NCI-H82 treated with DMSO at 0.1 percent for 48 hours (cell line): ENCODE data around the gene HK3.

ENCODE experiments used
- DNase-seq: peaks from one replicate; lab custom pipeline; 2025; ENCODE audit not compliant: unreplicated experiment; lab: John Stamatoyannopoulos, UW

HK3 gene, protein sequence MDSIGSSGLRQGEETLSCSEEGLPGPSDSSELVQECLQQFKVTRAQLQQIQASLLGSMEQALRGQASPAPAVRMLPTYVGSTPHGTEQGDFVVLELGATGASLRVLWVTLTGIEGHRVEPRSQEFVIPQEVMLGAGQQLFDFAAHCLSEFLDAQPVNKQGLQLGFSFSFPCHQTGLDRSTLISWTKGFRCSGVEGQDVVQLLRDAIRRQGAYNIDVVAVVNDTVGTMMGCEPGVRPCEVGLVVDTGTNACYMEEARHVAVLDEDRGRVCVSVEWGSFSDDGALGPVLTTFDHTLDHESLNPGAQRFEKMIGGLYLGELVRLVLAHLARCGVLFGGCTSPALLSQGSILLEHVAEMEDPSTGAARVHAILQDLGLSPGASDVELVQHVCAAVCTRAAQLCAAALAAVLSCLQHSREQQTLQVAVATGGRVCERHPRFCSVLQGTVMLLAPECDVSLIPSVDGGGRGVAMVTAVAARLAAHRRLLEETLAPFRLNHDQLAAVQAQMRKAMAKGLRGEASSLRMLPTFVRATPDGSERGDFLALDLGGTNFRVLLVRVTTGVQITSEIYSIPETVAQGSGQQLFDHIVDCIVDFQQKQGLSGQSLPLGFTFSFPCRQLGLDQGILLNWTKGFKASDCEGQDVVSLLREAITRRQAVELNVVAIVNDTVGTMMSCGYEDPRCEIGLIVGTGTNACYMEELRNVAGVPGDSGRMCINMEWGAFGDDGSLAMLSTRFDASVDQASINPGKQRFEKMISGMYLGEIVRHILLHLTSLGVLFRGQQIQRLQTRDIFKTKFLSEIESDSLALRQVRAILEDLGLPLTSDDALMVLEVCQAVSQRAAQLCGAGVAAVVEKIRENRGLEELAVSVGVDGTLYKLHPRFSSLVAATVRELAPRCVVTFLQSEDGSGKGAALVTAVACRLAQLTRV

GRCh38 chr5:176899296-176899891, at the start of gene HK3:
TSS of gene HK3 (minus strand) at chr5:176899346. CDS start at chr5:176896159, 3,187 bp downstream.
- DNase-seq, result no peak

GRCh38 chr5:176948458-176948857, 49.3 kb upstream of the HK3 start:
- DNase-seq, result no peak

GRCh38 chr5:176947847-176948246, 48.7 kb upstream of the HK3 start:
- DNase-seq, result no peak

DNA sequence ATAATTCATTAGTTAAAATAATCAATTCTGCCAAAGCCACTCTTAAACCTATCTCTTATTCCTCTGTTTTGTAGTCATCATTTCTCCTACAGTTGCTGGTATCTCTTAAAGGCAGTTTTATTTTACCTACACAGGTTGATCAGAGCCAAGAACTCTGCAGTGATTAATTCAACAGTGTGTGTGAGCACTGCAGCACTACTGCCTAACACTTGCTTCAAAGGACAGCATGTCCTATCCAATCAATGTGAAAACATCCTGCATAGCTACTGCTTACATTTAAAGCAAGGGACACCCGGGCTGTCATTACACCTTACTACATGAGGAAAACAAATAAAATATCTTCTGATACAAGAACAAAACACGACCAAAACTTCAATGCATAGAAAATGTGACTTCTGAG, 45.1 kb upstream of the HK3 start:
- no peak for DNase-seq

DNA sequence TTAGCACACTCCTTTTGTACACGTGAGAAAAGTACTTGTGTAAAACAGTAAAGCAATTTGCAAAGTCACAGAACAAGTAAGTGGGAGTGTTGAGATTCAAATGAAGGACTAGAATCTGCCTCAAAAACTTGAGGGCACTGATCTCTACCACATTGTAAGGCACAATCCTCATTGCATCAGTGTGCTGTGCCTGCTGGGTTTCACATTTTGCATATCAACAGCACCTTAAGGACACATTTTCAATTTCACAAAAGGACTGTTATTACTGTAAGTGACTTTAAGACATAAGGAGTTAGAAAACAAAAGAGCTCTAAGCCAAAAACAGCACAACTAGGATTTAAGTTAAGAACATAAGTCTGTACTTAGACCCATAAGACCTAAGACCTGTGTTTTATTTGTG, 44.7 kb upstream of the HK3 start:
- no peak for DNase-seq

GRCh38 chr5:176941951-176942350, 42.8 kb upstream of the HK3 start:
- DNase-seq, result no peak

- no peak for DNase-seq
These were observed 39.3 kb upstream of the HK3 start for GRCh38 chr5:176938472-176938871.

DNA sequence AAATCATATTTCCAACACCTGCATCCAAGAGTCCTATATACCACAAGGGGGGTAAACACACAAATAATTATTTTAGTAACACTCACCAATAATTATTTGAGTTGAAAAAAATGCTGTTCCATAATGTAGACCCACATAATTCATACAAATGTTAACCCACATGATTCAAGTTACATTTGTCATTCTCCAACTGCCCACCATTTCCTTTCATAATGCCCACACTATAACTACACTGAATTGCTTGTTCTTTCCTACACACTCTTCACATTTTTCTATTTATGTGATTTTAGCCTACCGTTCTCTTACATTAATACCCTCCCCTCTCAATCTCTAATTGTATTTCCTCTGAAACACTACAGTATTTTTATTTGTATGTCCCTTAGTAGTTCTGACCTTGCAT, 35.9 kb upstream of the HK3 start:
- no peak for DNase-seq

DNA sequence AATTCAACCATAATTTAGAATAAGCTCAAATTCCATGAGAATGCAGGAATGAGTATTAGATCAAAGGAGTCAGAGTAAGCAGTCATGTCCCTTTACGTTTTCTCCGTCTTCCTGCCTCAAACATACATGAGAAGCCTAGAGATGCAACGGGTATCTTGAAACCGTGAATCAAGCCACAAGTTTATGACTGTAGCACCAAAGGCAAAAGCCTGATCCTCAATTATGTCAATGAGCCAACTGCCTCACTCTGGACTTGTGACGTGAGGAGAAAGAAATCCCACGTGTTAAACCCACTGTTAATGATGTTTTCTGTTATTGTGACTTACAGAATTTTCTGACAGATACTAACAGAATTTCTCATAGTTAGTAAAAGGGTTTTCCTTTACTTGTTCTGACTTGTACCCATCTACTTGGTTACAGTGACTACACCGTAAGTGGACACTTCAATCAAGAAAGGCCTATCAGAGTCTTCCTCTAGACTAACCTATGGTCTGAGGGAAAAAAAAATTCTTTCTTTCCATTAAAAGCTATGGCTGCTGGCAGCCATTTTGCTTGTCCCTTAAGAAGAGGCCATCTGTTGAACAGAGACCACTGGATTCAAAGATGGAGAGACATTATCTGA, 35.3 kb upstream of the HK3 start:
- no peak for DNase-seq

DNA sequence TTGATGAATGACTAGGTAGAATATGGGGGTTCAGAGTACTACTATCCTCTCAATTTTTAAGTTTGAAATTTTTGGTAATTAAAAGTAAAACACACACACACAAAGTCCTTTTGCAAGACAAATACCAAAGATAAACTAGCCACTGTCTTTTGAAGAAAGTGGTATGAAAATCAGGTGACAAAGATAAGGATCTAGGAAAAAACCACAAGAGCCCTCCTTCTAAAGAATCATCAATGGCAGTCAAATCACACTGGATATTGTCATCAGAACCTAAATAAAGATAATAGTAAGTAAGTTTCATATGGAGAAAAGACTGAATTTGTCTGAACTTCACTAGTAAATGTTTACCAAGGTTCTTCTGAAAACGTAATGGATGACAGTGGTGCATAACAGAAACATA, 30.5 kb upstream of the HK3 start:
- no peak for DNase-seq

- DNase-seq, result no peak
These were observed 28.4 kb upstream of the HK3 start for GRCh38 chr5:176927562-176927961.

DNA sequence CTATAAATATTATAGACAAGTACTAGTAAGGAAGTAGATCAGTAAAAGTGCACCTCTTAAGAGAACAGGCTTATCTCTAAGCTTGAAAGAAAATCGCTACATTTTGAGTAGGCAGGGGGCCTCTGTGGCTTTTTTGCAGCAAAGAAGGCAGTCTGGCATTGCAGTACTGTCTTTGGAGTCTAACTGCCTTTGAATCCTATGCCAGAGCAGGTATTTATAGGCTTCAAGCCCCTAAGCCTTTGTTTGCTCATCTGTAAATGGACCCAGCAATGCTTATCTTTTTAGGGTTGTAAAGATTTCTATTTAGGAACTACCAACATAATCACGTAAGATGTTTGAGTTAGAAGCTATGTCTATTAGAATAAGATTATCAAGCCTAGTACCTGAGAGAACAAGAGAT, 23.7 kb upstream of the HK3 start:
- DNase-seq, result no peak

DNA sequence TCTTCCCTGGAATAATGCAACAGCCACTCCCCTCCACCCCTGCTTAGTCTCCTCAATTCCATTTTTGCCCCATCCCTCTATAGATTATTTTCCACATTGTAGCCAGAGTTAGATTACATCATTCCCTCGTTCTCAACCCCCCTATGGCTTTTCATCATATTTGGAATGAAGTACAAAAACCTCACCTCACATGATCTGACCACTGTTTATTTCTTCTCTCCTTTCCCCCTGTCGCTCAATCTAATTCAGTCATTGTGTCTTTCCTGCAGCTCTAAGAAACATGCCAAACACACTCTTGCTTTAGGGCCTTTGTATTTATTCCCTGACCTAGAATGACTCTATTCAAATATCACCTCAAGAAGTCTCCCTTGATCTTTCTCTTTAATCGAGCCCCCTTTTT, 22.6 kb upstream of the HK3 start:
- no peak for DNase-seq

GRCh38 chr5:176918613-176919012, 19.5 kb upstream of the HK3 start:
- DNase-seq, result no peak

- DNase-seq, result no peak
These were observed 17.2 kb upstream of the HK3 start for GRCh38 chr5:176916337-176916736.

- no peak for DNase-seq
These were observed 16.8 kb upstream of the HK3 start for GRCh38 chr5:176915906-176916305.

DNA sequence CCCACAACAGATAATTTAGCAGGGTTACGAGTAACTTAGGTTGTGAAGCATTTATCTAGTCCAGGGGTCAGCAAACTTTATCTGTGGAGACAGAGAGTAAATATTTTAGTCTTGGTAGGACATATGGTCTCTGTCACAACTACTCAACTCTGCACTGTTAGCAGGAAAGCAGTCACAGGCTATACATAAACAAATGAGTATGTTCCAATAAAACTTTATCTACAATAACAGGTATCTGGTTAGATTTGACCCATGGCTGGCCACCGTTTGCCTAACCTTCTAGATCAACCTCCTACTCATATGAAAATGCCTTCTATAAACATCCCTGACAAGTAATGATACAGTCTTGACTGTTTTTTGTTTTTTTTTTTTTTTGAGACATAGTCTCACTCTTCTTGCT, 13.0 kb upstream of the HK3 start:
- DNase-seq, result no peak

- no peak for DNase-seq
These were observed 9.7 kb upstream of the HK3 start for GRCh38 chr5:176908675-176909368.

DNA sequence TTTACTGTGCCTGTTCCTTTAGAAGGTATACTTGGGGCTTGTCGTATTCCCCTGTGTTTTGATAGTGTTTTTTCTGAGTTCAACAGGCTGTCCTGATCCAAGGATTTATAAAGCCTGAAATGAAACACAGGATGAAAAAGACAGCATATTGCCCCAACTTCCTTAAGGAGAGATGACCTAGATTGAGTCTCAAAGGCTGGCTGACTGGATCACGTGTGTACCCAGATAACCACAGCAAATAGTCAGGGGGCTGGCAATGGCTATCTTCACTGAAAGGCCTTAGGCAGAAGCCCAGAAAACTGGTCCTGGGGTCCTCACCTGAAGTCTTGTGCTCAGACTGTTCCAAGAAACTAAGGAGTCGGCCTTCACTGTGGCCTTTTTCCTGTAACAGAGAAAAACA, 7.7 kb upstream of the HK3 start:
- DNase-seq, result no peak

- no peak for DNase-seq
These were observed 7.0 kb upstream of the HK3 start for GRCh38 chr5:176906126-176906525.

- no peak for DNase-seq
These were observed 5.1 kb upstream of the HK3 start for GRCh38 chr5:176904276-176904675.
